GM20431 (cell line): ENCODE results near the gene GBA2.

Experiments
- in situ Hi-C: fragments of 300-500 bp; cut with MseI, MboI; formaldehyde crosslinking; loops from one replicate; pipeline ENCODE4 v1.15.0; 2020; ENCODE audit warnings: low sequenced_read_pairs; ENCODE audit not compliant: unreplicated experiment

Gene GBA2

DNA sequence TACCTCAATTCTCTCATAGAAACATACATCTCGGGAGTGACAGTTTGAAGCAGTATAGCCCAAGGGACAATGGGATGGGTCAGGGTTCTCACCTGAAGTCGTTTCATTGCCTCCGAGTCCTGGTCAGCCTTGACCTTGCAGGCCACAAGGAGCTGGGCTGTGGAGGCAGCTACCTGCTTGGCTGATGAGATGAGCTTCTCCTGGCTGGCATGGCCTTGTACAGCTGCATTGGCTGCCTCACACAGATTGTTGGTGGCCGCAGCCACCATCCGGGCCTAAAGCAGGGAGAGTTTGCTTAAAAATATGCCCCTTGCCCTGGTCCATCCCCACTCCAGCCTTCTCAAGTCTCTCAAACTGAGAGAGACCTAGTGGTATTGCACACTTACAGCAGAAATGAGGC lies 50.8 kb downstream of the GBA2 start:
- in situ Hi-C loops = no loop called here

- in situ Hi-C loops = no loop called here
These were observed 51.5 kb downstream of the GBA2 start for GRCh38 chr9:35697486-35697885.

- in situ Hi-C loops = no loop called here
These were observed 52.4 kb downstream of the GBA2 start for GRCh38 chr9:35696520-35697215.

GRCh38 chr9:35695943-35696401 lies 53.1 kb downstream of the GBA2 start:
- in situ Hi-C loops = no loop called here

GRCh38 chr9:35691757-35692301 lies 57.2 kb downstream of the GBA2 start:
- in situ Hi-C loops = no loop called here

- in situ Hi-C loops = no loop called here
These were observed 57.7 kb downstream of the GBA2 start for GRCh38 chr9:35691334-35691650.

DNA sequence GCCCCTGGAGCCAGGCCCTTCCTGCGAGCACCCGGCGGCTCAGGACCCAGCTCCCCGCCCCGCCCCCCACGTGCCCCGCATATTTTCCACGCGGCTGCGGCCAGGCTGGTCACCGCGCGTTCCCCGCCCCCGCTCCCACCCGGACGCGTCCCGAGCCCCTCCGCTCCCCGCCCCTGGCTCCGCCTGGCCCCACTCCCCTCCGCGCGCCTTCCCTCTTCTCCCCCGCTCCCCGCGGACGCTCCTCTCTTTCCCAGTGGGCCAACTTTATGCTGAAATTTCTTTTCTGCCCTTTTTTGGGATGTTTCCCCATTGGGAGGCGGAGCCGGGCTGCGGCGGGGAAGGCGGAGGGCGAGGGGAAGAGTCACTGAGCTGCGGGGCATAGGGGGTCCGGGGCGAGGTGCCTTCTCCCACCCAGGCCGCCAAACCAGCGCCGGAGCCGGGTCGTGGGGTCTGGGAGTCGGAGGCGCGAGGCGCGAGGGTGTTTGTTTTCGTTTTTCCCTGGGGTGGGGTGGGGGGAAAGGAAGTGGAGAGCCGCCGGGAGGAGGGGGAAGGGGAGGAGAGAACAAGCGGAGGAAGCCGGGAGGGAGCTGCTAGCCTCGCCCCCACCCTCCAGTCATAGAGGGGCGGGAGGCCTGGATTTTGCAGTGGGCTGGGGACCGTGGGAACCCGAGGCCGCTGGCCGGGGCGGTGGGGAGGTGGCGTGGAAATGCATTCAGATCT lies 58.3 kb downstream of the GBA2 start:
- in situ Hi-C loops = no loop called here

DNA sequence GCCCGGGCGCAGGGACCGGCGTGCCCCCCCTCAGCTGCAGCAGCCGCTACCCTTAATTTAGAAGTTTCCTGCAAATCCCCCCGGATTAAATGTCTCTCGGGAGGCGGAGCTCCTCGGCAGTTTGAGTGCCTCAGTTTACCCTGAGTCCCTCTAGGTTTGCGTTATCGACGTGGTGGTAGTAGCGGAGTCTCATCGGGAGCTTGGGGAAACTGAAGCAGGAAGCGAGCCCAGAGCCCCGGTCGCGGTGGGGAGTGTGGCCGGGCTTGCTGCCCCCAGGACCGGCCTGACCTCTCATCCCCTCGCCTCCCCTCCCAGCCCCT lies 58.8 kb downstream of the GBA2 start:
- in situ Hi-C loops = no loop called here

DNA sequence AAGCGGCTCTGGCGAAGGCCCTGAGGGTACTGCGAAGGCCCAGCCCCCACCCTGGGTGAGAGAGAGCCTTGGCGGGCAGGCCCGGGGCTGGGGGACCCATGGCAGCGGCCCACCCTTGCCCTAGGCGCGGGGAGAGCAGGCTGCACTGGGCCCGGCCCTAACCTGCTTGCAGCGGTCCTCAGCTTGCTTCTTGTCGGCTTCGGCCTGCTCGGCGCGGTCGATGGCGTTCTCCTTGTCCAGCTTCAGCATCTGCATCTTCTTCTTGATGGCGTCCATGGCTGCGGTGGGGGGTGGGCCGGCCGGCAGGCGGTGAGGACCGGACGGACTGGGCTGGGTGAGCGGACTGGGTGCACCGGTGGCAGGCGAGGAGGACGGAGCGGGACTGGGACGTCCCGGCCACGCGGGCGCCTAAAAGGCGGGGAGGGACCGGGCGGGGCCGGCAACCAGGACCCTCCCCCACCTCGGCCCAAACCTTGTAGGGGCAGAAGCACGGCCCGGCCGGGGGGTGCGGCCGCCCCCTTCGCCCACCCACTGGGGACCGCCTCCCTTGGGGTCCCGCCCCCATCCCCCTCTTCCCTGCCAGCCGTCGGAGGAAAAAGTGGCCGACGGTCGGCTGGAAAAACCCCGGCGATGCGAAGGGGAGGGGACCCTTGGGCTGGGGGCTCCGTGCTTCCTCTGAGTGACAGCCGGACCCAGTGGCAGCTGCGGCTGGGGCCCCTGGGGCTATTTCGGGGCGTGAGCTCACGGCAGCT lies 59.3 kb downstream of the GBA2 start, which contains the start of gene TPM2:
TPM2 (minus strand) TSS at position 384 of the 752 bp plus-strand sequence; CDS start at position 276, 108 bp downstream.
- in situ Hi-C loops = no loop called here

GRCh38 chr9:35688558-35689541 lies 60.2 kb downstream of the GBA2 start:
- in situ Hi-C loops = no loop called here

GRCh38 chr9:35687972-35688557 lies 61.0 kb downstream of the GBA2 start:
- in situ Hi-C loops = no loop called here

DNA sequence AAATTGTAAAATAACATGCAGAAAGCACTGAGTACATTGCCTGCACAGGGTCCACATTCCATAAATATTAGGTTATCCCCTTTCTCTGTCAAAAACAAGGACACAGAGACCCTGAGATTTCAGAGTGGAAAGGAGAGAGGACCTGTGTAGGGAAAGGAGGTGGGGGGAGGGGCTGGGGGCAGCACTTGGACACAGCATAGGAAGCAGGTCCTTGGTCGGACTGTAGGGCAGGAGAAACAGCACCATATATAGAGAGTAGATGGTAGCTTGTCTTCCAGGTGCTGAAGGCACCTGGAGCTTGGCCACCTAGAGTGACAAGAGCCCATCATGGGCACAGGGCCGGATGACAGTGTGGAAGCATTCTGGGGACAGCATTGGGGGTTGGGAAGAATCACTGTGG lies 61.7 kb downstream of the GBA2 start:
- in situ Hi-C loops = no loop called here
